HG02884 (cell line): ENCODE data around the gene HHAT.

Experiments used
- ATAC-seq: cut with Tn5 transposase; IDR thresholded peaks from one replicate; pipeline ENCODE4 v1.9.1; 2021; ENCODE audit warnings: mild to moderate bottlenecking, moderate library complexity; ENCODE audit not compliant: unreplicated experiment

Gene HHAT

DNA sequence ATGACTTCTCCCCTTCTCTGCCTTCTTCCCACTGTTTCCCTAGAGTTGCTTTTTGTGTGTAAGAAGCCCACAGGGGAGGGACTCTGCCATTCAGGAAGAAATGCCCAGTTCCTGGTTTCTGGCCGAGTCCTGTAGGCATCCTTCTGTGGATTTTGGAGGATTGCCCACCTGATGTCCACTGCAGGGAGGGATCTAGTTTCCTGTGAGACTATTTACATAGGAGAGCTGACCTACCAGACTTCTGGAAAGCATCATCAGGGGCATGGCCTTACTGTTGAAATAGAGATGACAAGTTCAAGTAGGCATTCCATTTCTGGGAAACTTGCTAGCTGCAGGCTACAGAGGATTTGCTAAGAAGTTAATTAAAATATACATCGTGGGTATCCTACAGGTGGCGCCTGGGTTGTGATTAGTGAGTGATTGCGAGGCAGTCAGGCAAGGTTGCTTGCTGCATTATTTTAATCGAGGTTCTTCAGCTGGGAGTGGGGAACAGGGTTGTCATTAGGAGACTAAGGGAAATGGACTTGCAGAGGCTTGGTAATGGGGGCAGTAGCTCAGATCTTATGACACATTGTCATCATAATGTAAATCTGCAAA, 148.7 kb downstream of the HHAT start:
- no peak for ATAC-seq

DNA sequence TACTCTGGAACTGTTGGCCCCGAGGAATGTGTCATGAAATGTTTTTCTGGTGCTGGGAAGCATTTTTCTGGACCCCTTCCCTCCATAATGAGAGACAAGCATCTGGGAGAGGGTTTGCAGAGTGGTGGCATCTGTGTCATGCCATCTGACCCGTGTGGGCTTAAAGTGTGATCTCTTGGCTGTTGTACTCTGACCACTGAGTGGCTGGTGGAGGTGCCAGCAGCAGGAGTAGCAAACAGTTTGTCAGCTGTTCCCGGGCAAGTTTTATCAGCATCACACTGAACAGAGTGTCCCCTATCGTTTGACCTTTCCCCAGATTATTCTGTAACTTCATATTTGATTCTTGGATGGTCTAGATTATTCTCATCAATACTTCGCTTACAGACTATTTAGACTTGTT, 150.1 kb downstream of the HHAT start:
- no peak for ATAC-seq

DNA sequence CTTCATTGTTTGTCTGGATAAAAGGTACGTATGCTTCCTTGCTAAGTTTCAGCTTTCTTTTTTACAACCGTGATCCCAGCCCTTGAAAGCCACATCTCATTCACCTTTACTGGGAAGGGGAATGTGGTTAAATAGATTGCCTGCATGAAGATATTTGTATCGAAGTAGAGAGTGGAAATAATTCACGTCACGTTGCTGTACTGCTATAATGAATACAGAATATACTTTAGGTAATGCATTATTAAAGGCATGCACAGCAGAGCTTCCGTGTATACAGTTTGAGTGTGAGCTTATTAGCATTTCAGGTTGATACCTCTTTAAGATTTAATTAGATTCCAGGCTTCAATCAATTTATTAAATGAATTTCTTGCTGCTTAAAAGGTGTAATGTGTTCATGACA, 153.8 kb downstream of the HHAT start:
- no peak for ATAC-seq

- no peak for ATAC-seq
Measured at GRCh38 chr1:210482945-210483617, 154.4 kb downstream of the HHAT start.

- ATAC-seq: no peak
Measured at GRCh38 chr1:210483821-210484220, 155.1 kb downstream of the HHAT start.

GRCh38 chr1:210487021-210487420, 158.3 kb downstream of the HHAT start:
- no peak for ATAC-seq

DNA sequence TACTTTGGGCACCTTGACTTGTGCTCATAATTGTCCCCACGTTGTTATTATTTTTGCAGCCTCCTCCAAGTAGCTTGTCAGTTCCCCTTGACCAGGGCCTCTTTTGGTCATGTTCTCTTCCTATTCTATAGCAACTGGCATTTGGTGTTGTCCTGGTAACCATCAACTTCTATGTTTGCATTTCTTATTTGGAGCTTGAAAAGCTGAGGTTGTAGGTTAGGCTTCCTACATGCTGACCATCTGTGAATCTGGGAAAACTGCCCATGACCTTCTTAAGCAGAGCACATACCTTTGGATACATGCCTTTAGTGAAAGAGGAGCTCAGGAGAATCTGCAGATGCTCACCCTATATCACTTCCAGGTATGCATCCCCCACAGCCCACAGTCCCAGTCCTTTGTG, 160.8 kb downstream of the HHAT start:
- ATAC-seq: no peak

DNA sequence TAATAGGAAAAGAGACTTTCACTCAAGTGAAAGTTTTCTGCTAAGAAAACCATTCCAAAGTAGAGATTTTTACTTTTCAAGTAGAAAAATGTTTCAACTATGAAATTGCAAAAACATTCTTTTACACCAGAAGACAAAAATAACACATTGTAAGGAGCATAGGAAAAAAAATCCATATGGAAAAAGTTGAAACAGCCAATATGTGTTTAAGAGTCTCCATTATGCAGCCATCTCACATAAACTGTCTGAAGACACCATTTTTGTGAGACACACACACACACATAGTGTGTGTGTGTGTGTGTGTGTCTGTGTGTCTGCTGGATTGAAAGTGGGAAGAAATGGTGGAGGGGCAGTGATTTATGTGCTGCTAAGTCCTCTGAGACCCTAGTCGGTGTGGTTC, 162.1 kb downstream of the HHAT start:
- no peak for ATAC-seq

- ATAC-seq: no peak
Measured at GRCh38 chr1:210496063-210496462, 167.4 kb downstream of the HHAT start.

DNA sequence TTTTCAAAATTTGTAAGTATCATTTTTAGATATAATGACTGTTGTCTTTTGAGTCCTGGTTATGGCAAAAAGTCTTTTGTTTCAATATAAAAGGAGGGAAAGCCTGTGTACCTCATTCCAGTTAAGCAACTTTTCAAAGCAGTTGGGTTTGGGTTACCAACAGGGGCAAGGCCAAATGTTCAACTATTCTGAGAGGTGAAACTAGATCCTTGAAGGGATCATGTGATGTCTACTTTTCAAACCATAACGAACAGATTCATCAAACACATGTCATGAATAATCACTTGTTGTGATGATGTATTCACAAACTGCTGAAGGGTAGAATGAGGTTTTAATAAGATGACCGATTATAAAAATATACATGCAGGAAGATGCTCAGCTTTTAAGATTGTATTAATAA, 171.3 kb downstream of the HHAT start:
- no peak for ATAC-seq

GRCh38 chr1:210500831-210501230, 172.1 kb downstream of the HHAT start:
- ATAC-seq: no peak

DNA sequence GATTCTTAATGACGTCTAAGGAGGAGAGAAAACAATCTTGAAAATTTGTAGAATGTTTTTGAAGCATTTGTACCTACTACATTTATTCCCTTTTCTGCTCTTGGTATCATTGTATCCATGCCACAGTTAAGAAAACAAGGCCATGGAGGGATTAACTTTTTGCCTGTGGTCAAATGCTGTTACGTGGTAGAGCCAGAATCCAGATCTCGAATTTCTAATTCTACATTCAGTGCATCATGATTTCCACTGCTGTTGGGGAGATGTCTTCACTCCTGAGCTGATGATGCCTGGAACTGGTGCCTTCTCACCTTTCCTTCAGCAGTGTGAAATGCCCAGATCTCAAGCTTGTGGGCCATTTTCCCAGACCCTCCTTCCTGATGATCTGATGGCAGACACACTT, 175.6 kb downstream of the HHAT start:
- no peak for ATAC-seq

DNA sequence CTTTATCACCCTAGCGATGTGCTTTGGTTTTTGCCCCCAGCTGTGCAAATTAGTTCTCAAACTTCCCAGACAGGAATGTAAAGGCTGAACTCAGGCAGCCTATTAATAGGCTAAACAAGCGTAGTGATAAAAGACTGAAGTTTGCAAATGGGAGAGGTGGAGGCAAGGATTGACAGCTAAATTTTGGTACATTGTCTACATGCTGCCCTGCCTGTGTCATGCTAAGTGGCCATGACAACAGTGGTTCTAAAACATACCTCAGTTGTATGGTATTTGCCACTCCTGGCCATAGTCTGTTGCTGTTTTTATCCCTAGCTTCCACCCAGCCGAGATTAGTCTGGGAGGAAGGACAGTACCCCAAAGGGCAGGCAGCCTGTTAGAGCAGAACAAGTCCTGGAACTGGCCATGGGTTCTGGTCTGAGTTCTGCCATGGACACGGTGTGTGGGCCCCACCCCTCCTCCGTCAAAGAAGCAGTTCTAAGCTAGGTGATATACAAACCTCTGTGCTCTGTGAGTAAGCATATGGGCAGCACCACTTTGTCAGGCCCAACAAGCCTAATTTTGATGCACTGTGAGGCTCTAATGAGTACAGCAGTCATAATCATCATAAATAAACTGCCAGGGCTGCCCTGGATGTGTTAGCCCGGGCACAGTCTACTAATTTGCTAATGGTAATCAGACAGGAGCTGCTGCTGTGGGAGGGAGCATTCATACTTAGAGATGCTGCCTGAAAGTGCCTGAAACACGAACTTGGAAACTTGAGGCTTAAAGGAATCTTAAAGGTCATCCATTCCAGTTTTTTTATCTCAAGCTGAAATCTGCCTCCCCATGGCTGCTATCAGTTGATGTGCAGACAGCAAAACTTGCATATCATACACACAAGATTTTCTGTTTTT, 177.1 kb downstream of the HHAT start:
- no peak for ATAC-seq

GRCh38 chr1:210506689-210507088, 178.0 kb downstream of the HHAT start:
- no peak for ATAC-seq

- no peak for ATAC-seq
Measured at GRCh38 chr1:210516092-210516656, 187.5 kb downstream of the HHAT start.

- ATAC-seq: no peak
Measured at GRCh38 chr1:210516697-210517459, 188.2 kb downstream of the HHAT start.

DNA sequence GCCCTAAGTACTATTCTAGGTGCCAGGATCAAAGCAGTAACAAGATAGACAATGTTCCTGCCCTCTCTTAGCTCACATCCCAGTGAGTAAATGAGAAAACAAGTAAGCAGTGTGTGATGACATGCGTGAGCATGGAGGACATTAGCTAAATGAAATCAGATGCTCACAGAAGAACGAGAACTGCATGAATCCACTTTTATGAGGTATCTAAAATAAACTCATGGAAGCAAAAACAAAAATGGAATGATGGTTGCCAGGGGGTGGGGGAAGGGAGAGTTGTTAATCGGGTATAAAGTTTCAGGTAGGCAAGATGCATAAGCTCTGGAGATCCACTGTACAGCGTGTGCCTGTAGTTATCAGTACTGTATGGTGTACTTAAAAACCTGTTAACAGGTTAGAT, 195.1 kb downstream of the HHAT start:
- ATAC-seq: no peak

DNA sequence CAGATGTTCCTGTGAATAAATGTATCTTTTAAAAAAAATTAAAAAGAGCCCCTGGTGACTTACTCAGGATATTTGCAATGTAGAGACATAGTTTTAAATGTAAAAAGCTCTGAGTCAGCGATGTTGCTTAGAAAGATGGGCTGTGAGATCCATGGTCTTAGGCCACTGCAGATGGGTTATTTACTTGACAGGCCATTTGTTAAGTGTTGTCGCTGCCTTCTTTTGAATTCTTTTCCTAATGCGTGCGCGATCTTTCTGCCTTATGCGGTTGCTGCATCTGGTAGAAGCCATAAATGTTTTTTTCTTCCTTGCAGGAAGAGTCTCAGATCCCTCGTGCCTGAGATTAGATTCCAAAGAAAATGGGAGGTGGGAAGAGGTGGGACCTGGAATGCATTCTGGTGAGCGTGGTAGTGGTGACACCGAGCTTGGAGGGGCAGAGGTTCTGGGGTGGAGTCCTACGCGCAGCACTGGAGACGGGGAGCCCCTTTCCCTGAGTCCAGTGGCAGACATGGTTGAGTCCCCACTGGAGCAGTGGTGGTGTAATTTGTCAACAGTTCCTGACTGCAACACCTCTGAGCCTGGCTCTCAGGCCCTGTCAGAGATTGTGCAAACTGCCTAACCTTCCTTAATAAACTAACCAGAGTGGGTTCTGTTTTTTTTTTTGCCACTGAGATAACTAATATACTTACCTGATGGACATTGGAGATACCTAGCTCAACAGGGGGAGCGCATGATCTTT, 197.2 kb downstream of the HHAT start:
- ATAC-seq: no peak

DNA sequence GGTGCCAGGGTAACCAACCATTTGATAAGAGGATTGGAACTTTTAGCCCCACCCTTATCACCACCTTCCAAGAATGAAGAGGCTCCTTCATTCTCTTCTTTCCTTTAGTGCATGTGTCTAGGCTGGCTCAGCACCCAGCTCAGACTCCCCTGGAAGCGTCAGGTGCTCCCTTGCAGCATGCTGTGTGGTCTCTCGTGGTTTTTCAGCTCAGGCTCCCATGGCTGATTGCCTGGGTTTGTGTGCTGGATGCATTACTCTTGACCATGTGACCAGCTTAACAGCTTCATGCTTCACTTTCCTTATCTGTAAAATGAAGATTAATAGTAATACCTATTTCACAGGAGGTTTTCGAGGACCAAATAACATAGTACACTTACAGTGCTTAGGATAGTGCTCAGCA, 198.4 kb downstream of the HHAT start:
- ATAC-seq: no peak
